GM19452 (cell line): ENCODE measurements around the gene TTC21B.
A peak's percentile ranks its signal among the peaks of the same experiment; 100 is the strongest.
"Not testable (repeated sequence)": the region's sequence is repeated elsewhere in the genome, so short reads cannot be mapped to it uniquely, and the experiment has no call there.

Experiments used
- ATAC-seq: cut with Tn5 transposase; IDR thresholded peaks from one replicate; pipeline ENCODE4 v1.9.1; 2021; ENCODE audit not compliant: unreplicated experiment

TTC21B gene

DNA sequence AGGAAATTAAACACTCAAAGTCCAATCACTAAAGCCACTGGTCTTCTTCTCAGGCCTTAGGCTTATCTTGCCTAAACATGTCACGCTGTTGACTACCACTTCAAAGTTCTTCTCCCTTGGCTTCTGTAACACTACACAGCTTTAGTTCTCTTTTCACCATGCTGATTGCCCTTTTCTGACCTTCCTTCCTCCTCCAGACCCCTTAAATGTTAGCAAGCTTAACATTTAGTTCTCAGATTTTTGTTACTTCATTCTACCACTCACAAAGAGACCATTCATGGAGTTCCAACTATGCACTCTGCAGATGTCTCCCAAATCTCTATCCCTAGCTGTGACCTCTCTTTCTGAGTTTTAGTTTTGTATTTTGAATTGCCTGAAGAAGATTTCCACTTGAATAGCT is 64.4 kb downstream of the TTC21B start:
- no peak for ATAC-seq

DNA sequence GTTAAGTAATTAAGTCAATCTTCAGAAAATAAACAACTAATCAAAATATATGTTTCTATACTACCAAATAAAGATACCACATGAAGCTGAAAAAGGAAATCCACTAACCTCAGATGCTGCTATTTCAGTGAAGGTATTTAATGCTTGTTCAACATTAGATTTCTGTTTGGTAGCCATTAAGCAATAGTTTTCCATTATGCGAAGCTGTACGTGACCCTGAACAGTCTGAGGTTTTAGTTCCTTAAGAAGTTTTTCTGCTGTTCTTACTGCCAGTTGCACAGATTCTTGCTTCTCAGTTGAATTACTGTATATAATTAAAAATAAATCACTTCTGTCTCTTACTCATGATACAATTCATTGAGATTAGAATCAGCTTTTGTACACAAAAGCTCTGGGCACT is 65.4 kb downstream of the TTC21B start:
- ATAC-seq: no peak

DNA sequence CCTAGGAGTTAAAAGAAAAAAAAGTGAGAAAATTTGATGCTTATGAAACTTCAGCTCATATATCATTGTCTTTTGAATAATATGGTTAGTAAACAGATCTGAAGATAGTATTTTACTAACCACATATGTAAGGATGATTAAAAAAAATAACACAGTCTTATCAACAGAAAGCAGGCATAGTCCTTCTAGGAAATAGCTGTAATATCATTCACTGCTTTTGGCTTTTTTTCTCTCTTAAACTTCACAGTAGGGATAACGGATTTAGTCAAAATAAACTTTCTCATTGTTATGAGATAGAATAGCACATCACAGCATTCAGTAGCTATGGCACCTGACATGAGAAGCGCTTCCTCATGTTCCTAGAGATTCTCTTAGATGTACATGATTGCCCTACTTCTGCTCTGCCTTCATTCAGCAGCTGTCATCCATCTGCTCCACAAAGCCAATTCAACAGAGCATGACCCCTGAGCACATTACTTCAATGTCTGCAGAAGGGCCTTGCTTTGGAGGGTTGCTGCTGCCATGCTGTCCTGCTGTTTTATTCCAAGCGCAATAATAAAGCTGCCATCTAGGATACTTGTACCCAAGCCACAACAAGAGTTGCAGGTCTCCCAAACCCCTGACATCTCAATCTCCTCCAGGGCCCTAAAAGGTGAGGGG is 67.0 kb downstream of the TTC21B start:
- no peak for ATAC-seq

DNA sequence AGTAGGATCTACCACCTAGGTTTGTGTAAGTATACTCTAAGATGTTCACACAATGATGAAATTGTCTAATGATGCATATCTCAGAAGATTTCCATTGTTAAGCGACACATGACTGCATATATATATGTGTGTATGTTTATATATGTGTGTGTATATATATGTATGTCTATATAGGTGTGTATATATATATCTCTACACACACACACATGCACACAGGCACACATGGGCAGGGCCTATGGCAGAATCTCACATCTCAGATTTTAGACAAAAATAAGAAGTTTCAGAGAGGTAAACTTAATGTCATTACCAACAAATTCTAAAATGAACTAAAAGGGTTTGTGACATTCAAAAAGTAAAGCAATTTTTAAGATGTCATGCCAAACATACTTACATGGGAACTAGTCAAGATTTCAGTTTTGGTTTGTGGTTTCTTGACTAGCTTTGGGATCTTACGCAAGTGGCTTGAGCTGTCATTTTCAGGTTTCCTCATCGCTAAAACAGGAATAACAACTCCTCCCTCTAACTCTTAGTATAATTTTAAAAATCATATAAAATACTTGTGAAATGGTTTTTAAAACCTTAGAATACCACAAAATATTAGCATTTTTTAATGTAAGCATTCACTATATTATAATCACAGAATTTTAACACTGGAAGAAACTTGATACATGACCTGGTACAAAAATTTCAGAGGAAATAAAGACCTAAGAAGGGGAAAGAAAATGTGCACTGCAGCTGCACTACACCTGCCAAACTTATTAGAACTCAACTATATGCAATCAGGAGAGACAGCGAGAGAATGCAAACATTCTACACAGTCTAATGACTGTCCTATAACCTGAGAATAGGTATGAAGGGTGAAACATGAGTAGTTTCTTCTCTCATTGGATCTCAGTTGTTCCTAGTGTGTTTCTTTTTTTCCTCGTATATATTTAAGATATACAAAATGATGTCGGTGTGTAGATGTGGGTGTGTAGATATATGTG is 75.7 kb downstream of the TTC21B start:
- ATAC-seq: peak; percentile 58

DNA sequence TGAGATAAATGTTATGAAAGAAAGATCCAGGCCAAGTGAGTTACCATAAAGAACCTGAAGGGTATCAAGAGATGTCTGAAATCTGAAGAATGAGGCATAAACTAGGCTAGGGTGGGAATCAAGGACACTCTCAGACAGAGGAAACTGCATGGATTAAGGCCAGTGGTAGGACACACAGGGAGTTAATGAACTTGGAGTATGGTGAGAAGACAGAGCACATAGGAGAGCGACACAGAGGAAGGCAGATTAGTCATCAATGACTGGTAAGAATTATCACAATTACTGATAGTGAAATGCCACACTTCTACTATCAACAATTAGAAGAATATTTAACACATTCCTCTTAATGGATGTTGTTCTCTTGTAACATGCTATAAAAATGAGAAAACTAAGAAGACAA is 76.9 kb downstream of the TTC21B start:
- no peak for ATAC-seq

DNA sequence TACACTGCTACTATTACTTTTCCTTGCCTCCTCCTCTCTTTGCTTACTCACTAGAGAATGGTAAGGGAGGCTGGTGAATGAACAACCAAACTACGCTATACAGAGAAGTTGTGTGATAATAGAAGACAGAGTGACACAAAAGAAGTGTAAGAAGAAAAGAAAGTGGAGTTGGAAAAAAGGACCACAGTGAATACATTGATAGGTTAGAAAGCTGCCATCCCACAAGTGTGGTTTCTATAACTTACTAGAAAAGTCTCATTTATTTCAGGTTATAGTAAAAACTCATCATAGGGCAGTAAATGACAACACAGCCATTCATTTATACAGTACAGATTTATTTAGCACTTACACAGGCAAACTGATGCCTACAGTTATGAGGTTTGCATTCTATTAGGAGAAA is 77.3 kb downstream of the TTC21B start:
- no peak for ATAC-seq

DNA sequence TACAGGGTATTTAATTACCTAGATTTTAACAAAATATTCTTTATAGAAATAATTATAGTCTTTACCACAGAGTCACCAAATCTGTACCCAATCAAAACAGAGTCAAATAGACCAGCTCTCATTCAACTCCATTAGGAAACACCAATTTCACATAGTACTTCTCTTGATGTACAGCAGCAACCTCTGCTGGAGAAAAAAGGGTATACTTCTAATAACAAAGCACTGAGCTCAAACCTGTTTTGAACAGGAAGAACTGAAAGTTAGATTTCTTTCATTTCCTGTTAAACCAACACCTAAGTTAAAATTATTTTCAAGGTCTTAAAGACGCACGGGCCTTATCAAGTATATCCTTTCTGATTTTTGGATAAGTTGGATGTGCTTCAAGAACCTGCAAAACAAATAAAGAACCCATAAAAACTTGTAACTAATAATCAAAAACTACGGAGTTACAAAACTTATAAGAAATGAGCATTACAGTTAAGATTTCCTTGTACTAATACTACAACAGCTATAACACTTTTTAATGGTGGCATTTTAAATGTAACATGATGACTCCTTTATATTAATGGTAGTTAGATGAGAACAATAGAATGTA is 79.0 kb downstream of the TTC21B start:
- peak; percentile 80 for ATAC-seq

DNA sequence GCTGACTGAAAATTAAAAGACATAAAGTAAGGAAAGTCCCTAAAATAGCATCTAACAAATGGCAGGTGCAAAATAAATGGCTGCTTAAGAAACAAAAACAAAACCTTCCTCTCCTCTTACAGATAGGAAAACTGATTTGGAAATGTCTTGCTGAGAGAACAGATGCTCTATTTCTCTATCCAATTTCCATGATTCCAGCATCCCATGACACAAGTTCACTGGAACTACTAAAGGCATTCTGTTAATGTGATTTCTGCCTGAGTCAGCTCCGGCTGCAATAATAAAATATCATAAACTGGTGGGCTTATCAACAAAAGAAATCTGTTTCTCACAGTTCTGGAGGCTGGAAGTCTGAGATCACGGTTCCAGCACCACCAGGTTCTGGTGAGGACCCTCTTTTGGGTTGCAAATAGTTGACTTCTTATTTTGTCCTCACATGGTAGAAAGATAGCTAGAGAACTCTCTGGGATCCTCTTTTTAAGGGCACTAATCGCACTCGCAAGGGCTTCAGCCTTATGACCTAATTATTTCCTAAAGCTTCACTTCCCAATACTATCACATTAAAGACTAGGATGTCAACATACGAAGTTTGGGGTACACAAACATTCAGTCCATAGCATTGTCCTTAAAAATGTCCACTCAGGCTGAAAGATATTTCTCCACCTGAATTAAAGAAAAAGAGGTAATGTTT is 81.3 kb downstream of the TTC21B start:
- ATAC-seq: no peak

DNA sequence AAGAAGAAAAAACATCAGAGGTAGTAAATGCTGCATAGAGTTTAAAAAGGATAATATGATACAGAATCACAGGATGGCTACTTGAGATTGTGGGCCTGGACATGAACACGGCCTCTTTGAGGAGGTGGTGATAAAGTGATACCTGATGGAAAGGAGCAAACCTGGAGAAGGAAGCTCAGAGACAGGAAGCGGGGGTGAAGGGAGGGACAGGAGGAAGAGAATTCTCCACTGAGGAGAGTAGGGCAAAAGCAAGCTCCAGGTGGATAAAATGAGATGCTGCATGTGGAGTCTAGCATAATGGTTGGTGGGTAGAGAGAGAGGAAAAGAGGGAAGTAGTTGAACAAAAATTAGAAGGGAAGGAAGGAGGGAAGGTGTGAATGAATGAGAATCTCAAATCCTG is 82.6 kb downstream of the TTC21B start:
- no peak for ATAC-seq

DNA sequence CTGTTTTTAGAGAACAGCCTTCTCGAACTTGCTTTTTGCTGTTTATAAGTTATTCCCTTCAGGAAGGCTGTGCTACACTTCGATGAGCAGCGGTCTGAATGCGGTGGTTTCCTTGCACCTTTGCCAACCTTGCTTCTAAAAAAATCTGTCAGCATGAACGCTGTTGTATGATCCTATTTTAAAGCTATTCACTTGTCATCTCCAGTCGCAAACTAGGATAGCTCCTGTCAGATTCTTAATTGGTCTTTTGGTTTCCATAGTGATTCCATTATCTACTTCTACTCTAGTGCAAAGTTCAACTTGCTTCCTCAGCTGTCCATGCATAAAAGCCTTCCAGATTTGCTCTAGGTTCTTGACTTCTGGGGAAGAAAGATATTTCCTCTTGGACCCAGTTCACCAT is 83.2 kb downstream of the TTC21B start:
- ATAC-seq: no peak

DNA sequence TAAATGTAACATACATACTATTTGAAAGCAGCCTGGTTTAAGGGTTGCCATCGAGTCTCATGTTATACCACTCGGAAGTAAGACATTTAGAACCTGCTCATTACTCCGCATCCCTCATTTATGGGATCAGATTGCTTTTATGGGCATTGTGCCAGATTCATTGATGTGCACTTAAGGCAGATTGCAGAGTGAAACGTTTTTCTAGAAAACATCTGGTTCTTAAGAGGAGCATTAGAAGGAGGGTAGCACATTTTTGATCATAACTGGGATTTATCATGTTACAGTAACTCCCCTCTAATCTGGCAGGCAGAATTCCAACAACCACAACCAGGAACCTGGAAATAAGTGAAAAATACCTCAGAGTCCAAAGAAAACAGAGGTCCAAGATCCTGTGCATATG is 85.4 kb downstream of the TTC21B start:
- ATAC-seq: no peak

DNA sequence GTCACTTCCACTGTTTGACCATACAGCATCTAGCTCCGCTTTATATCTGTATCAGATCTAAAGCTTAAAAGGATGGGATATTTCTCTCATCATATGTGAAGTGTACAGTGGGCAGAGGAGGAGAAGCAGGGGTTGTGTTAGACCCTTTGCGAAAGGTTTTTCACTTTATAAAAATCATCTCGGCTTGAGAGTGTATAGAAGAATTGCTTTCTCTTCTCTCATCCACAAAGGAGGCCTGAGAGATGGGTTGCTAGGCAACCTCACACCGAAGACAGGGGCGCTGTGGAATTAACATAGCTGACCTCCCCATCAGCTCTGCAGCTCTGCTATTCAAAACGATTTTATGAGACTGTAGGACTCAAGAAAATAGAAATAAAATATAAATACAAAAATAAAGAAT is 89.3 kb downstream of the TTC21B start:
- peak; percentile 11 for ATAC-seq

DNA sequence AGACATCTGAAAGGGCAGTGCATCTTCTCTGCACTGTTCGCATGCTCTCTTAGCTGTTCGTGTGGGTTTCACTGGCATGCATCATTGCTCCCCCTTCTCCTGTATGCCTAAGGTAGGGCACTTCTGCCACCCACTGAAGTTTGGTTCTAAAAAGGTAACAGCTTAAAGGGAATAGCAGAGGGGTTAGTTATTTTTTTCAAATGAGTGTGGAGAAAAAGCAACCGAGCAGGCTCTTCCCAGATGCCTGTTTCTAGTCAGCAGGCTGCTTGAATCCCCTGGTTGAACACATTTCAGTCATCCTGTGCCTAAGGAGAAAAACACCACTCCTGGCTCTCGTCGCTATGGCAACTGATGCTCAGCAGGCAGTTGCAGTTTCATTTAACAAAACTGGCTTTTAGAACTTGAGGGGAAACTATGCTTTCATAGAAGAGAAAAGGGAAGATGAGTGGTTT is 89.7 kb downstream of the TTC21B start:
- ATAC-seq: peak; percentile 56

DNA sequence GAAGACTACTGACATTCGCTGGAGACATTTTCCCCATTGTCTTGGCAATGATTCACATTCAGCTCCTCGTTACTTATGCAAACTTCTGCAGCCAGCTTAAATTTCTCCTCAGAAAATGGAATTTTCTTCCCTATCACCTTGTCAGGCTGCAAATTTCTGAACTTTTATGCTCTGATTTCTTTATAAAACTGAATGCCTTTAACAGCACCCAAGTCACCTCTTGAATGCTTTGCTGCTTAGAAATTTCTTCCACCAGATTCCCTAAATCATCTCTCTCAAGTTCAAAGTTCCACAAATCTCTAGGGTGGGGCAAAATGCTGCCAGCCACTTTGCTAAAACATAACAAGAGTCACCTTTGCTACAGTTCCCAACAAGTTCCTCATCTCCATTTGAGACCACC is 92.5 kb downstream of the TTC21B start:
- not testable (repeated sequence) for ATAC-seq

DNA sequence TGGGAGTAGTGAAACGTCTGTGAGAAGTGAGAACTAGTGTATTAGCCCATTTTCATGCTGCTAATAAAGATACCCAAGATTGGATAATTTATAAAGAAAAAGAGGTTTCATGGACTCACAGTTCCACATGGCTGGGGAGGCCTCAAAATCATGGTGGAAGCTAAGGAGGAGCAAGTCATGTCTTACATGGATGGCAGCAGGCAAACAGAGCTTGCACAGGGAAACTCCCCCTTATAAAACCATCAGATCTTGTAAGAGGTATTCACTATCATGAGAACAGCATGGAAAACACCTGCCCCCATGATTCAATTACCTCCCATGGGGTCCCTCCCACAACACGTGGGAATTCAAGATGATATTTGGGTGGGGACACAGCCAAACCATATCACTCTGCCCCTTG is 93.9 kb downstream of the TTC21B start:
- ATAC-seq: not testable (repeated sequence)

DNA sequence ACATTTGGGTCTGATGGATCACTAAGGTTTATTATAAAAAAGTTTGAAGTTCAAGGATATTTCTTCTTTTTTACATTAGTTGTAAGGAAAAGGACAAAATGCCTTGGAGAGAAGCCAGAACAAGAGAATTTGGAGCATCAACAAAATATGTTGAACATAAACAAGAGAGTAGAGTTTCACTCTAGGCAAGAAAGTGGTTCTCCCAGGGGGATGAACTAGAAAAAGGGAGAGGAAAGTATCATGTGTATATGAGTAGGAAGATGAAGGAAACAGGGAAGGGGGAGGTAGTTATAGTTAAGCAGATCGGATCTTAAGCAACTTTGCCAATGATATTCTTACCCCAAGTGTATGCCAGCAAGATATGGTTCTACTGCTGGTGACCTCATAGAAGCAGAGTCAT is 95.7 kb downstream of the TTC21B start:
- ATAC-seq: no peak

DNA sequence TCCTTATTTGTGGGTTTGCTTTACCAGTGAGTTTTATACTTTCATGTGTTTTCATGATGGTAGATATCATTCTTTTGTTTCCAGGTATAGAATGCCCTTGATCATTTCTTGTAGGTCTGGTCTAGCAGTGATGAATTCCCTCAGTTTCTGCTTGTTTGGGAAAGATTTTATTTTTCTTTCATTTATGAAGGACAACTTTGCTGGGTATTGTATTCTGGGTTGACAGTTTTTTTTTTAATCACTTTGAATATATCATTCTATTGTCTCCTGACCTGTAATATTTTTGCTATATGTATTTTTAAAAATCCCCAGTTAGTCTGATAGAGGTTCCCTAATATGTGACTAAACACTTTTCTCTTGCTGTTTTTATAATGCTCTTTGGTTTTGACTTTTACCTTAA is 101.2 kb downstream of the TTC21B start:
- ATAC-seq: no peak

DNA sequence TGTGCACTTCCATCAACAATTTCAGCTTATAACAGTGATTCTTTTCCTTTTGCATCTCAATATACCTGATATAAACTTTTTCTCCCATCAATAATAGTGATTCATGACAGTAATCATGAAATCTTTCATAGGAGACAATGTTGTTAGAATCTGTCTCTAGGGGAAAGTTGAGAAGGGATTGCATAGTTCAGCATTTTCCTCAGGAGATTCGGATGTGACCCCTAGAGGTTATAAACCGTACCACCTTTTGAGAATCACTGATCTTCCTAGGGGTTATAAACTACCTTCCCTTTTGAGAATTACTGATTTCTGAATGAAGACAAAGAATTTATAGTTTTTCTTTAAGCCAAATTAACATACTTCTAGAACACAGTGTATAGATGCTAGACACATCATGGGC is 106.6 kb downstream of the TTC21B start:
- ATAC-seq: no peak

DNA sequence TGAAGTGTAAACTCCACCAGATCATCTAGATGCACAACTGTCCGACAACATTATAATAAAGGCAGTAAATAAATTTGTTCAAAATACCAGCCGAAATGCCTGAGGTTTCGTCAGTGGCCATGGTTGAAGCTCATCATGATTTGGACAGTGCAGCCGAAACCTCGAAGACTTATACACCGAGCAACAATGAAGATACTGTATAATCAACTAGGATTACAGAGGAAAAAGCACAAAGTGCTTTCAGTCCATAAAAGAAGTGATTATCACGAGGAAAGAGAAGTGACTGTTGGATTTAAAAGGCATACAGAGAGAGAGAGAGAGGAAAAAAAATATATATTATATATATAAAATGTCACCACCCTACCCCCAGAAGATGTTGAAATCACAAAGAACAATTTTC is 107.5 kb downstream of the TTC21B start:
- no peak for ATAC-seq

DNA sequence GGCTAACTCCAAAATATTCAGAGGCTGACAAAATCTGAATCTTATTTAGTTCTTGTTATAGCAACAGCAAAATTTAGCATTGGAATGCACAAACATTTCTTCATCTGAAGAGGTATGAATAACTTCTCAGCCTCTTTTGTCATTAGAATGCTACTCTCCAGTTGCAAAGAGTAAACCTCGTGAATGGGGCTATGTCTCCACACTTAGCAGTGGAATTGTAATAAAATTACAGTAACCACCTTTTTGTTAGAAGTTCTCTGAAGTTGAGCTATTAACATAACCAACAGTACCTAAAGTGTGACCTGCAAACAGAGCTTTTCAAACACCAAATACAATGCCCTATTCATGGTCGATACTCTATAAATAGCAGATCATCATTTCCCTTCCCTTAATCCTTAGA is 109.4 kb downstream of the TTC21B start:
- ATAC-seq: no peak

DNA sequence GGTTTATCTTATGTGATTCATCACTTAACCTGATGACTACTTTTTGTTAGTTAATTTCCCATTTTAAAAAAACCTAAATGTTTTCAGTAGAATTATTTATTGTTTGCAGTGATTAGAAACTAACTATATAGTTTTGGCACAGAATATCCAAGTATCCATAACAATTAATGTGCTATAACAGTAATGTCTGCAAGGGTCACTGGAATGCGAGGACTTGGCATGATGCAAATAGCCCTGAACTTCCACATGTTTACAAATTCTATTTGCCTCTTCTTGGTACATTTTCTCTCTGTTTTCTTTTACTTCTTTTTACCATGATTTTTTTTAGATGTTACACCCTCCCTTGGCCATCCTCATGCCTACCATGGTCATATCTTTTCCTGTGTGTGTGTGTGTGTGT is 110.2 kb downstream of the TTC21B start:
- no peak for ATAC-seq
